Neuronal stem cell (in vitro differentiated cells): ENCODE results near the gene TARS1.

Experiments
- DNase-seq: peaks from one replicate; pipeline ENCODE4 v3.0.0-alpha.2; 2013; ENCODE audit warnings: low spot score
- H2AFZ ChIP-seq: one replicate; pipeline ENCODE4 v1.6.1; 2013; ENCODE audit warnings: mild to moderate bottlenecking, low read length, inconsistent platforms
- H2AK5ac ChIP-seq: 2 replicates; pipeline ENCODE4 v1.6.1; 2013; ENCODE audit warnings: low read depth, mild to moderate bottlenecking, inconsistent platforms, low read length, moderate library complexity, mixed read lengths
- H2BK120ac ChIP-seq: 2 replicates; pipeline ENCODE4 v1.6.1; 2013; ENCODE audit warnings: low read depth, mild to moderate bottlenecking, inconsistent platforms, low read length, moderate library complexity, mixed read lengths
- H2BK12ac ChIP-seq: one replicate; pipeline ENCODE4 v1.6.1; 2013; ENCODE audit warnings: low read length, inconsistent platforms
- H2BK15ac ChIP-seq: 2 replicates; pipeline ENCODE4 v1.6.1; 2013; ENCODE audit warnings: mild to moderate bottlenecking, low read length, inconsistent platforms, mixed read lengths
- H2BK5ac ChIP-seq: one replicate; pipeline ENCODE4 v1.6.1; 2013; ENCODE audit warnings: inconsistent platforms, mild to moderate bottlenecking, low read length, moderate library complexity
- H3K14ac ChIP-seq: one replicate; pipeline ENCODE4 v1.6.1; 2013; ENCODE audit warnings: low read length, inconsistent platforms
- H3K18ac ChIP-seq: 2 replicates; pipeline ENCODE4 v1.6.1; 2013; ENCODE audit warnings: low read length, inconsistent platforms
- H3K23ac ChIP-seq: 2 replicates; pipeline ENCODE4 v1.6.1; 2013; ENCODE audit warnings: low read depth, mild to moderate bottlenecking, mixed read lengths, low read length, inconsistent platforms; ENCODE audit not compliant: poor library complexity
- H3K27ac ChIP-seq: replicated peaks from 3 replicates; pipeline ENCODE4 v1.5.1; 2013; ENCODE audit warnings: low read length, inconsistent platforms
- H3K27me3 ChIP-seq, 3 experiments: 2 replicates each; pipeline ENCODE4 v1.6.1; 2013; ENCODE audit warnings: low read length in 3 of 3, mild to moderate bottlenecking in 2 of 3, inconsistent platforms in 1 of 3, low read depth in 1 of 3, mixed read lengths in 1 of 3, moderate library complexity in 1 of 3; ENCODE audit not compliant: control insufficient read depth in 3 of 3, insufficient read depth in 3 of 3
- H3K36me3 ChIP-seq, 2 donors: replicated peaks in 1 of 2; 2 replicates each; pipeline ENCODE4 v1.6.1; 2013; ENCODE audit warnings: low read length in 2 of 2; ENCODE audit not compliant: control insufficient read depth in 2 of 2, insufficient read depth in 2 of 2
- H3K4ac ChIP-seq: 2 replicates; pipeline ENCODE4 v1.6.1; 2013; ENCODE audit warnings: inconsistent platforms, mild to moderate bottlenecking, low read length, moderate library complexity
- H3K4me1 ChIP-seq, 2 donors: 1 replicate in 1 of 2; 2 replicates in 1 of 2; pipeline ENCODE4 v1.6.1; 2013; ENCODE audit warnings: low read length in 2 of 2, low read depth in 1 of 2; ENCODE audit not compliant: control insufficient read depth in 2 of 2, insufficient read depth in 1 of 2
- H3K4me2 ChIP-seq: one replicate; pipeline ENCODE4 v1.6.1; 2013; ENCODE audit warnings: mild to moderate bottlenecking, low read length, inconsistent platforms; ENCODE audit not compliant: insufficient read depth, poor library complexity, severe bottlenecking
- H3K4me3 ChIP-seq, 2 donors: 2 replicates each; pipeline ENCODE4 v1.5.1; 2013; ENCODE audit warnings: low read length in 2 of 2, mild to moderate bottlenecking in 2 of 2, inconsistent platforms in 1 of 2, moderate library complexity in 1 of 2
- H3K79me1 ChIP-seq: one replicate; pipeline ENCODE4 v1.6.1; 2013; ENCODE audit warnings: low read depth, mild to moderate bottlenecking, inconsistent platforms, low read length, moderate library complexity
- H3K9ac ChIP-seq: one replicate; pipeline ENCODE4 v1.6.1; 2013; ENCODE audit warnings: mild to moderate bottlenecking, low read depth, low read length, inconsistent platforms; ENCODE audit not compliant: poor library complexity
- H3K9me3 ChIP-seq, 2 donors: replicated peaks in 1 of 2; 2 replicates each; pipeline versions ENCODE3 to v1.6.1; 2013; ENCODE audit warnings: low read length in 2 of 2, mild to moderate bottlenecking in 2 of 2, inconsistent platforms in 1 of 2, low read depth in 1 of 2, mixed read lengths in 1 of 2, moderate library complexity in 1 of 2; ENCODE audit not compliant: control insufficient read depth in 2 of 2, insufficient read depth in 1 of 2
- H4K8ac ChIP-seq: one replicate; pipeline ENCODE4 v1.6.1; 2013; ENCODE audit warnings: low read depth, mild to moderate bottlenecking, inconsistent platforms, low read length, moderate library complexity
- H4K91ac ChIP-seq: one replicate; pipeline ENCODE4 v1.6.1; 2013; ENCODE audit warnings: low read length, low read depth, mild to moderate bottlenecking, inconsistent platforms; ENCODE audit not compliant: poor library complexity
- WGBS, 2 donors: extraction: QIAGEN DNeasy Blood & Tissue Kit; methylation state at CpG; one replicate each; pipeline ENCODE4 v1.1.7; 2013; ENCODE audit warnings: missing lambda C conversion rate in 2 of 2, mixed read lengths in 1 of 2; ENCODE audit not compliant: insufficient read length in 2 of 2, insufficient replicate concordance in 1 of 2; ENCODE audit errors: extremely low coverage in 2 of 2; 5-methylcytosine and 5-hydroxymethylcytosine counted together

Gene TARS1

DNA sequence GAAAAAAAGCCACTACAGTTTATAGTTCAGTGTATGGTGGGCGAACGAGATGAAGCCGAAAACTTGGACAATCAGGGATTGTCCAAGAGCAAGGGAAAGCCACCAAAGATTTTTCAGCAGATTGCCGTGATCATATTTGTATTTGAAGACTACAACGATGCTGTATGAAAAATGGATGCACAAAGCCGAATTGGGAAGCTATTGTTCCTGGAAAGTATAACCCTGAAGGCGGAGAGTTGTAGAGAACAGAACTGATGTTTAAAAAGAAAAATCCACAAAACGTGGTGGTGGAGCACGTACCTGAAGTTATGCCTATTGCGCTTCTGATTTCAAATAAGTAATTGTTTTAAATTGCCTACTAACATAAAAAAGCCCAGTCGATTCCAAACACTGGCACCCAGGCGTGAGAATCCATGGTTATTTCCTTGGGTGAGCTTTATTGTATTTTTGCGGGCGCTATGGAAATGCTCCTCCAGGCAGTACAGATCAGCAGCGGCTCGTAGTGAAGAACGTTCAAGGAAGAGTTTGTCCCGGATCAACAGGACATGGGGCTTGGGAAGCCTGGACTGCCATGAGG, 772 bp upstream of the TARS1 start:
- Histone ChIP-seq H3K4me1 (peaks cover 4 to 9% of the 10 kb centered on the region in 2 donors), H3K9me3 (no peaks in the 10 kb centered on the region), H3K4ac (no peak overlapping the region), H3K23ac (no peak overlapping the region), H2BK12ac (no peak overlapping the region), H3K18ac (no peak overlapping the region), H3K4me3 (peak overlapping the region; percentile 79 to 97), H4K8ac (no peak overlapping the region), H3K27me3 (no peaks in the 10 kb centered on the region), H3K14ac (no peak overlapping the region), H3K36me3 (peaks cover 0 to 21% of the 10 kb centered on the region in 2 donors), H2BK5ac (no peak overlapping the region), H3K4me2 (peak overlapping the region; percentile 67), H2BK15ac (no peak overlapping the region), H3K27ac (peak overlapping the region; percentile 78), H2AK5ac (no peak overlapping the region), H3K9ac (peak overlapping the region; percentile 61), H4K91ac (no peak overlapping the region), H3K79me1 (no peaks in the 10 kb centered on the region), H2AFZ (peak overlapping the region; percentile 90), H2BK120ac (no peak overlapping the region)
- DNase-seq: no peak
- no CpG with 5 or more reads among the region's 18 CpGs for WGBS, 2 donors

GRCh38 chr5:33441241-33442177, 744 bp downstream of the TARS1 start:
- no peak overlapping the region for H3K14ac ChIP-seq
- no peak overlapping the region for H3K4ac ChIP-seq
- H2AK5ac ChIP-seq: no peak overlapping the region
- H4K91ac ChIP-seq: no peak overlapping the region
- H3K4me3 ChIP-seq: peak overlapping the region; percentile 79 to 99
- peak overlapping the region; percentile 90 for H2AFZ ChIP-seq
- H3K36me3 ChIP-seq: peaks cover 5 to 37% of the 10 kb centered on the region in 2 donors
- no CpG with 5 or more reads among the region's 22 CpGs for WGBS, 2 donors
- H3K27me3 ChIP-seq: no peaks in the 10 kb centered on the region
- H4K8ac ChIP-seq: no peak overlapping the region
- H3K79me1 ChIP-seq: no peaks in the 10 kb centered on the region
- H3K9me3 ChIP-seq: peaks cover 0 to 2% of the 10 kb centered on the region in 2 donors
- peak overlapping the region; percentile 38 for H3K23ac ChIP-seq
- H2BK12ac ChIP-seq: no peak overlapping the region
- H2BK5ac ChIP-seq: no peak overlapping the region
- DNase-seq: no peak
- peak overlapping the region; percentile 82 for H3K9ac ChIP-seq
- no peak overlapping the region for H2BK15ac ChIP-seq
- H3K4me1 ChIP-seq: peaks cover 4 to 9% of the 10 kb centered on the region in 2 donors
- H2BK120ac ChIP-seq: no peak overlapping the region
- peak overlapping the region; percentile 66 for H3K4me2 ChIP-seq
- H3K18ac ChIP-seq: peak overlapping the region; percentile 61
- H3K27ac ChIP-seq: peak overlapping the region; percentile 69

DNA sequence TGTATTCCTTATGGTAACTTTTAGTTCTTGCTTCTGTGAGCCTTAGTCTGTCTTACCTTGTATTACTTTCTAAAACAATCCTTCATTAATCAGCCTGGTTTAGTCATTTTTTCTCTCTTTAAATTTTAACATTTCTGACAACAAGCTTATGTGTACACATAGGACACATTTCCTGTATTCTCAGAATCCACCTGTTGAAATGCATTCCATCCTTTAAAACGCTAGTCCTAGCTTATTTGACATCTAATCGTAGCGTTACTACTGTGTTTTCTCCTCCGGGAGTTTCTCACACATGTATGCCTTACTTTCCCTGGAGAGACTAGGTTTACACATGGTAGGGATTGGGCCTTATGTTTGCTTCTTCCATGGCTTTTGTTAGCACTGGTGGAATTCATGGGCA, 3.8 kb downstream of the TARS1 start:
- Histone ChIP-seq H2BK5ac (no peak overlapping the region), H3K4me3 (no peak overlapping the region), H3K4me2 (no peak overlapping the region), H3K36me3 (peaks cover 9 to 66% of the 10 kb centered on the region in 2 donors), H4K8ac (no peak overlapping the region), H3K27ac (no peak overlapping the region), H3K14ac (no peak overlapping the region), H3K9ac (no peak overlapping the region), H3K23ac (no peak overlapping the region), H3K4ac (no peak overlapping the region), H3K27me3 (no peaks in the 10 kb centered on the region), H4K91ac (no peak overlapping the region), H2AK5ac (no peak overlapping the region), H3K9me3 (peaks cover 0 to 5% of the 10 kb centered on the region in 2 donors), H2AFZ (no peak overlapping the region), H2BK12ac (no peak overlapping the region), H3K18ac (no peak overlapping the region), H2BK120ac (no peak overlapping the region), H3K4me1 (peaks cover 0 to 5% of the 10 kb centered on the region in 2 donors), H2BK15ac (no peak overlapping the region), H3K79me1 (no peaks in the 10 kb centered on the region)
- DNase-seq: no peak
- no CpG with 5 or more reads among the region's 4 CpGs for WGBS, 2 donors

GRCh38 chr5:33445798-33446197, 5.0 kb downstream of the TARS1 start:
- Histone ChIP-seq H3K79me1 (no peaks in the 10 kb centered on the region), H3K27me3 (no peaks in the 10 kb centered on the region), H2BK120ac (no peak overlapping the region), H3K4me1 (peaks cover 0 to 3% of the 10 kb centered on the region in 2 donors), H2AFZ (no peak overlapping the region), H3K14ac (no peak overlapping the region), H3K18ac (no peak overlapping the region), H2AK5ac (no peak overlapping the region), H3K27ac (no peak overlapping the region), H4K91ac (no peak overlapping the region), H4K8ac (no peak overlapping the region), H2BK15ac (no peak overlapping the region), H2BK5ac (no peak overlapping the region), H3K4me2 (no peak overlapping the region), H3K36me3 (peaks cover 11 to 78% of the 10 kb centered on the region in 2 donors), H3K4ac (no peak overlapping the region), H3K9ac (no peak overlapping the region), H3K4me3 (no peak overlapping the region), H3K9me3 (peaks cover 0 to 10% of the 10 kb centered on the region in 2 donors), H3K23ac (no peak overlapping the region), H2BK12ac (no peak overlapping the region)
- no peak for DNase-seq
